ENCODE measurements around the gene SLC39A11.

DNA sequence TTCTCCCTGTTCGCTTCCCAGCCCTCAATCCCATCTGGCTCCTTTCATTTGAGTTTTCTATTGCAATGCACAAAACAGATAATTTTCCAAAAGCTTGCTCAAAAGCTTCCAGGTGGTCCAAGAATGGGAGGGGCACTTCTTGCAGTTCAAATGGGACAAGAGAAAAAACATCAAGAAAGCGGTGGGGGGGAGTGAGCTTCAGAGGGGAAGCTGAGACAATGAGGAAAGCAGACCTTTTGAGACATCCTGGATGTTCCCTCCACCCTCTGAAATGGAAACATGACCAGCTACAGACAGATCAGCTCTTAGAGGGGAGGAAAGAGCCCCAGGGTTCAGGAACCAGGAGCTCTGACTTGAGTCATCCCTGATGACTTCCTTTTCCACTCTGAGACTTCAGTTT is 368.2 kb downstream of the SLC39A11 start:
- TF ChIP-seq CTCF (IDR thresholded peaks at IDR 0.05 in 2 of 3, conservative IDR thresholded peaks at IDR 0.05 in 1 of 3; ENCODE audit: borderline replicate concordance in 1 of 3, insufficient read depth in 1 of 3, low read depth in 2 of 3, low read length in 2 of 3), result no peak
- TF ChIP-seq RAD21 (IDR thresholded peaks at IDR 0.05; ENCODE audit: low read depth), result no peak
- TF ChIP-seq ZNF274 (IDR thresholded peaks at IDR 0.05; ENCODE audit: low read depth, low read length), result no peak
